Astrocyte of the spinal cord (primary cell): ENCODE results near the gene RABEP2.
"Not testable (repeated sequence)": the region's sequence is repeated elsewhere in the genome, so short reads cannot be mapped to it uniquely, and the experiment has no call there.

Source experiments
- DNase-seq: peaks from one replicate; pipeline ENCODE4 v3.0.0; 2011; ENCODE audit warnings: low read depth, low spot score
- H3K4me3 ChIP-seq: 2 replicates; pipeline ENCODE4 v1.5.1; 2011; ENCODE audit warnings: low read depth, mild to moderate bottlenecking, low read length, moderate library complexity
- in situ Hi-C: cut with HindIII; loops from 2 replicates; pipeline ENCODE4 v1.10.0; 2017; ENCODE audit warnings: low sequenced_read_pairs
- TF ChIP-seq, protein P1 (sequence below): IDR thresholded peaks from 2 replicates; pipeline ENCODE4 v1.5.1; 2012; ENCODE audit warnings: low read depth, mild to moderate bottlenecking, low read length, inconsistent platforms

RABEP2 gene, protein sequence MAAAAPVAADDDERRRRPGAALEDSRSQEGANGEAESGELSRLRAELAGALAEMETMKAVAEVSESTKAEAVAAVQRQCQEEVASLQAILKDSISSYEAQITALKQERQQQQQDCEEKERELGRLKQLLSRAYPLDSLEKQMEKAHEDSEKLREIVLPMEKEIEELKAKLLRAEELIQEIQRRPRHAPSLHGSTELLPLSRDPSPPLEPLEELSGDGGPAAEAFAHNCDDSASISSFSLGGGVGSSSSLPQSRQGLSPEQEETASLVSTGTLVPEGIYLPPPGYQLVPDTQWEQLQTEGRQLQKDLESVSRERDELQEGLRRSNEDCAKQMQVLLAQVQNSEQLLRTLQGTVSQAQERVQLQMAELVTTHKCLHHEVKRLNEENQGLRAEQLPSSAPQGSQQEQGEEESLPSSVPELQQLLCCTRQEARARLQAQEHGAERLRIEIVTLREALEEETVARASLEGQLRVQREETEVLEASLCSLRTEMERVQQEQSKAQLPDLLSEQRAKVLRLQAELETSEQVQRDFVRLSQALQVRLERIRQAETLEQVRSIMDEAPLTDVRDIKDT

DNA sequence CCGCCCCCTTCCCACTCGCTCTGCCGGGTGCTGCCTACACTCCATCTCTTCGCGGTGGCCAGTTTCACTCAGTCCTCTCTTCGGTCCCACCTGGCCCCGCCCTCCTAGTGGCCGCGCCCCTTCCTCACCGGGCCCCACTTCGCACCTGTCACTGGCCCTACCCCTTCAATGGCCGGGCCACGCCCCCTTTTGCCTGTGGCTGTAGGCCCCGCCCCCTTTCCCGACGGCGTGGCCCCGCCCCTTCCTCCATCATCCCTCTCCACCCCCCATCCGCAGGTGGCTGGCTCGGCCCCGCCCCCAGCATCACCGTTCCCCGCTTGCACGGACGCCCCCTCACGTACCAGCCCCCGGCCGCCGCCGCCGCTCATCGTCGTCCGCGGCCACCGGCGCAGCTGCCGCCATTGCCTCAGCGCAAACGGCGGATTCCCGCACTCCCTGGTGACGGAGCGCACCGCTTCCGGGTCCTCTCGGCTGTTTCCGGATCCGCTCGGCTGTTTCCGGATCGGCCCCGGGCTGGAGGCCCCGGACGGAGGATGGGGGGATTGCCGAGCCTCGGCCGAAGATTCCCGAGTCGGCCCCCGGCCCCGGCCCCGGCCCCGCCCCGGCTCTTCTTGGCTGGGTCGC lies at the start of gene RABEP2:
Gene RABEP2 (minus strand): TSS at position 477 of the 624 bp plus-strand sequence. CDS start 75 bp downstream, at position 402.
- peak; percentile 87 for DNase-seq
- TF ChIP-seq, protein P1, sequence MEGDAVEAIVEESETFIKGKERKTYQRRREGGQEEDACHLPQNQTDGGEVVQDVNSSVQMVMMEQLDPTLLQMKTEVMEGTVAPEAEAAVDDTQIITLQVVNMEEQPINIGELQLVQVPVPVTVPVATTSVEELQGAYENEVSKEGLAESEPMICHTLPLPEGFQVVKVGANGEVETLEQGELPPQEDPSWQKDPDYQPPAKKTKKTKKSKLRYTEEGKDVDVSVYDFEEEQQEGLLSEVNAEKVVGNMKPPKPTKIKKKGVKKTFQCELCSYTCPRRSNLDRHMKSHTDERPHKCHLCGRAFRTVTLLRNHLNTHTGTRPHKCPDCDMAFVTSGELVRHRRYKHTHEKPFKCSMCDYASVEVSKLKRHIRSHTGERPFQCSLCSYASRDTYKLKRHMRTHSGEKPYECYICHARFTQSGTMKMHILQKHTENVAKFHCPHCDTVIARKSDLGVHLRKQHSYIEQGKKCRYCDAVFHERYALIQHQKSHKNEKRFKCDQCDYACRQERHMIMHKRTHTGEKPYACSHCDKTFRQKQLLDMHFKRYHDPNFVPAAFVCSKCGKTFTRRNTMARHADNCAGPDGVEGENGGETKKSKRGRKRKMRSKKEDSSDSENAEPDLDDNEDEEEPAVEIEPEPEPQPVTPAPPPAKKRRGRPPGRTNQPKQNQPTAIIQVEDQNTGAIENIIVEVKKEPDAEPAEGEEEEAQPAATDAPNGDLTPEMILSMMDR: no peak
- H3K4me3 ChIP-seq: peak within 1 kb of the TSS; percentile 78
- in situ Hi-C loops: no loop called here

DNA sequence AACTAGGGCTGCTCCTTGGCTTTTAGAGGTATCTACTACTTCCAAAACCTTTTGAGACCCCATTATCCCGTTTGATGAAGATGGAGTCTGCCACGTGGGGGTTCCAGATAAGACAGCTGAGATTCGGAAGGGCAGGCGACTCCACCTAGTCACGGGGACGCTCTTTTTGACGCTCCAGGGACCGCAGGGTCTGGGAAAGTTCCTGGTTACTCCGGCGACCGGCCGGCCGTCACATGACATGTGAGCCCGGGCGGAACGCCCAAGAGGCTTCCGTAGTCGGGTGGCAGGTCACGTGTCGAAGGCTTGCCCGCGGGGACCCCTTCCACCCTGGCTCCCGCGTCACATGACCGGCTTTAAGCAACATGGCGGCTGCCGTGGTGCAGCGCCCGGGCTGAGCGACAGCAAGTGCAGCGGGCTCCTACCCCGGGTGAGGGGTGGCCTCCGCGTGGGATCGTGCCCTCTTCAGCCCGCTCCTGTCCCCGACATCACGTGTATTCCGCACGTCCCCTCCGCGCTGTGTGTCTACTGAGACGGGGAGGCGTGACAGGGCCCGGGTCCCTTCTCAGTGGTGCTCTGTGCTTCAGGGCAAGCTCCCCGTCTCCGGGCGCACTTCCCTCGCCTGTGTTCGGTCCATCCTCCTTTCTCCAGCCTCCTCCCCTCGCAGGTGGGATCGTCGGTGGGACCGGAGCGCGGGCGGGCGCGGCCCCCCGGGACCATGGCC lies 49.6 kb upstream of the RABEP2 start, which contains the start of gene SPNS1:
Gene SPNS1 (plus strand): TSS at position 342 of the 721 bp plus-strand sequence. CDS start 374 bp downstream, at position 716.
- peak; percentile 97 for DNase-seq
- TF ChIP-seq, protein P1: no peak
- in situ Hi-C loops: no loop called here
- peak within 1 kb of the TSS; percentile 92 for H3K4me3 ChIP-seq

DNA sequence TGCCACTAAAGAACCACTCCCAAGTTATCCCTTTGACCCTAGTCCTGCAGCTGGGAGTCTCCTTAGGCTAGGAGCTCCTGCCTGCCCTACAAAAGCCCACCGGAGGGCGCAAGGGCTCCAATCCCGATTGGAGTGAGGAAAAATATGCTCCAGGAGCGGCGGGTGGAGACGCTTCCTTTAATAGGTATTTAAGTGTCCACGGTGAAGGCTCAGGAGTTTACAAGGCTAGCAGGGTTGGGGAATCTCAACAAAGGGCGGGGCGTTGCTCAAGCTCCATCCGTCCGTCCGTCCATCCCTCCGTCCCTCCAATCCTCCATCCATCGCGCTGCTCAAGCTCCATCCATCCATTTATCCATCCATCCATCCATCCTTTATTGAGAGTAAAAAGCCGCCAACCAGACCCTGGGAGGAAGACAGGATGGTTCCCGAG lies 49.0 kb upstream of the RABEP2 start:
- in situ Hi-C loops: no loop called here
- TF ChIP-seq, protein P1: peak; percentile 86
- DNase-seq: peak; percentile 72
- H3K4me3 ChIP-seq: peak overlapping the region; percentile 92

DNA sequence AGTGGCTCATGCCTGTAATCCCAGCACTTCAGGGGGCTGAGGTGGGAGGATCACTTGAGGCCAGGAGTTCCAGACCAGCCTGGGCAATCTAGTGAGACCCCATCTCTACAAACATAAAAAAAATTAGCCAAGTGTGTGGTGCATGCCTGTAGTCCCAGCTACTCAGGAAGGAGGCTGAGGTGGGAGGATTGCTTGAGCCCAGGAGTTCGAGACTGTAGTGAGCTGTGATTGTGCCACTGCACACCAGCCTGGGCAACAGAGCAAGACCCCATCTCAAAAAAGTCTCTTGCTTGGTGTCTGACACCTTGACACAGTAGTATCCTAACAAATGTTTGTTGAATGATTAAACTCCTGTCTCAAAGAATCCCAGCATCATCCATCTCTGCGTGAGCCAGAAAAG lies 44.7 kb upstream of the RABEP2 start:
- in situ Hi-C loops, H3K4me3 ChIP-seq, DNase-seq: not testable (repeated sequence)

DNA sequence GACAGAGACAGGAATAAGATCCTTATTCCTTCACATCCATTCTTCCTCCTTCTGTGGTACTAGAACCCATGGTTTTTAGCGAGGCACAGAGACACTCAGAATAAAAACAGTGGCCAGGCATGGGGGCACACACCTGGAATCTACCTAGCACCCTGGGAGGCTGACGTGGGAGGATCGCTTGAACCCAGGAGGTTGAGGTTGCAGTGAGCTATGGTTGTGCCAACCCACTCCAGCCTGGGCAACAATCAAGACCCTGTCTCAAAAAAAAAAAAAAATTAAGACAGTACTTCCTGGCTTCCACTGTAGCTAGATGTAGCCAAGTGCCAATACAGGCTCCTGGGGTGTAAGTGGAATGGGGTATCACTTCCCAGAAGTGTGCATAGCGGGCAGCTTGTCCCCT lies 42.1 kb upstream of the RABEP2 start:
- no peak overlapping the region for H3K4me3 ChIP-seq
- DNase-seq: no peak
- in situ Hi-C loops: no loop called here
- TF ChIP-seq, protein P1: no peak

DNA sequence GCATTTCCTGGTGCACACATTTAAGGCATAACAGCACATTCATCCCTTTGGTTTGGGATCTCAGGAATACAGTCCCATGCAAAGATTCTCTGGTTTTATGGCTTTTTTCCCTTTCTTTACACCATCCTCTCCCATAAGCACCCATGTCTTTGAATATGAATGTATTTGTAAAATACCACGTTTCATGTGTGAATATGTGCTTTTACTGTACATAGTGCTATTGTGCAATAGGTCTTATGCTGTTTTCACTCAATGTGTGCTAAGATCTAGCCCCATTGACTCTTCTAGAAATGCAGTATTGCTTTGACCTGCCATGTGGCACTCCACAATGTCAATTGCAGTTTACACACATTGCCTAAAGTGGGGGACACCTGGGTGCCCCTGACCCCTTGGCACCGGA lies 39.5 kb upstream of the RABEP2 start:
- in situ Hi-C loops: no loop called here
- no peak overlapping the region for H3K4me3 ChIP-seq
- TF ChIP-seq, protein P1: no peak
- no peak for DNase-seq
